ENCODE results near the gene SMIM15. TPM values are rescaled to one million over a fixed set of nuclear protein-coding genes. Genes with fewer than 3 reads are reported as not detected.

The SMIM15 gene
- total and polyA plus RNA-seq, 2 donors (not counting 3 experiments of a cell fraction or from before 2014, with no cell fraction given): 18.4 to 48.8 TPM

DNA sequence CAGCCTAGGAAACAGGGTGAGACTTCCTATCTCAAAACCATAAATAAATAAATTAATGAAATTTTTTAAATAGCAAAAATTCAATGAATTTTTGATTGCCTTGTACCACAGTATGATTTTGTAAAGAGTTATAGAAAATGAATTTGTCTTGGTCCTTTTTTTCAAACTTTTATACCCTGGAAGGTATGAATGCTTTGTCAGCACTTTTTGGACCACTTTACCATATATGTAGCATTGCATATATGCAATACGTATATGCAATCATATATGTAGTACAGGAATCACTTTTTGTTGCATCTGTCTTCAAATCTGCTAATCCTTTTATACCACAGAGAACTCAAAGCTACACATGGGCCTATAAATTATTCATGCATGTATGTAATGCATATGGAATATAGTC is 9.2 kb upstream of the SMIM15 start:
- H3K27ac ChIP-seq (ENCODE audit: insufficient read depth, low read depth, low read length): no peak overlapping the region
- no TSS peak for BruUV-seq (replicated peaks)
- H4K20me1 ChIP-seq (replicated peaks; ENCODE audit: control insufficient read depth, extremely low read depth, insufficient read depth, low read length): no peaks in the 10 kb centered on the region
- H3K79me2 ChIP-seq (ENCODE audit: control insufficient read depth, insufficient read depth, low read length): no peaks in the 10 kb centered on the region
- ChIA-PET CTCF (interaction anchor here (2.0 kb wide), 1 partner anchor 10 kb away, joined by 5 read pairs; no protein-coding TSS in a partner anchor), POLR2A (no interaction called here)
- H3K4me1 ChIP-seq (ENCODE audit: control insufficient read depth, extremely low read depth, insufficient read depth, low read length): no peaks in the 10 kb centered on the region
- no peak overlapping the region for H2AFZ ChIP-seq (ENCODE audit: low read depth, low read length)
- dilution Hi-C loops (cut with MboI; ENCODE audit: extremely low pct_ligation_motif_present, low sequenced_read_pairs): no loop called here
- H3K27me3 ChIP-seq (ENCODE audit: control insufficient read depth in 2 of 2, insufficient read depth in 2 of 2, low read length in 2 of 2): no peaks in the 10 kb centered on the region
- no peak for FAIRE-seq
- TF ChIP-seq, protein P1, sequence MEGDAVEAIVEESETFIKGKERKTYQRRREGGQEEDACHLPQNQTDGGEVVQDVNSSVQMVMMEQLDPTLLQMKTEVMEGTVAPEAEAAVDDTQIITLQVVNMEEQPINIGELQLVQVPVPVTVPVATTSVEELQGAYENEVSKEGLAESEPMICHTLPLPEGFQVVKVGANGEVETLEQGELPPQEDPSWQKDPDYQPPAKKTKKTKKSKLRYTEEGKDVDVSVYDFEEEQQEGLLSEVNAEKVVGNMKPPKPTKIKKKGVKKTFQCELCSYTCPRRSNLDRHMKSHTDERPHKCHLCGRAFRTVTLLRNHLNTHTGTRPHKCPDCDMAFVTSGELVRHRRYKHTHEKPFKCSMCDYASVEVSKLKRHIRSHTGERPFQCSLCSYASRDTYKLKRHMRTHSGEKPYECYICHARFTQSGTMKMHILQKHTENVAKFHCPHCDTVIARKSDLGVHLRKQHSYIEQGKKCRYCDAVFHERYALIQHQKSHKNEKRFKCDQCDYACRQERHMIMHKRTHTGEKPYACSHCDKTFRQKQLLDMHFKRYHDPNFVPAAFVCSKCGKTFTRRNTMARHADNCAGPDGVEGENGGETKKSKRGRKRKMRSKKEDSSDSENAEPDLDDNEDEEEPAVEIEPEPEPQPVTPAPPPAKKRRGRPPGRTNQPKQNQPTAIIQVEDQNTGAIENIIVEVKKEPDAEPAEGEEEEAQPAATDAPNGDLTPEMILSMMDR (IDR thresholded peaks at IDR 0.05; ENCODE audit: extremely low read depth in 1 of 2, insufficient read depth in 1 of 2, low read depth in 1 of 2, low read length in 2 of 2): no peak
- no peak for TF ChIP-seq POLR2AphosphoS5 (IDR thresholded peaks at IDR 0.05; ENCODE audit: insufficient read depth, low read depth, low read length)
- intact Hi-C loops (cut with micrococcal nuclease): no loop called here
- no peaks in the 10 kb centered on the region for H3K9me3 ChIP-seq (replicated peaks; ENCODE audit: control insufficient read depth, insufficient read depth, low read length)
- no peak overlapping the region for H3K4me2 ChIP-seq (ENCODE audit: insufficient read depth, low read length)
- H3K9me1 ChIP-seq (replicated peaks; ENCODE audit: control insufficient read depth, extremely low read depth, insufficient read depth, low read length): no peaks in the 10 kb centered on the region
- no peak for DNase-seq (ENCODE audit: low read depth, low spot score)
- H3K4me3 ChIP-seq (replicated peaks in 1 of 3; ENCODE audit: insufficient read depth in 1 of 3, low read depth in 1 of 3, low read length in 3 of 3): no peak overlapping the region
- no peak overlapping the region for H3K9ac ChIP-seq (replicated peaks; ENCODE audit: extremely low read depth, insufficient read depth, low read length)
- no peaks in the 10 kb centered on the region for H3K36me3 ChIP-seq (ENCODE audit: control insufficient read depth in 2 of 2, extremely low read depth in 1 of 2, insufficient read depth in 2 of 2, low read length in 2 of 2)

GRCh38 chr5:61168951-61169350 is 6.7 kb upstream of the SMIM15 start:
- dilution Hi-C loops (cut with MboI; ENCODE audit: extremely low pct_ligation_motif_present, low sequenced_read_pairs) (no loop called here), intact Hi-C loops (cut with micrococcal nuclease) (loop anchor here (5.0 to 10.0 kb wide), 2 partner anchors 93 to 366 kb away; no protein-coding TSS in a partner anchor)
- Histone ChIP-seq H3K4me3 (replicated peaks in 1 of 3; ENCODE audit: insufficient read depth in 1 of 3, low read depth in 1 of 3, low read length in 3 of 3) (no peak overlapping the region), H3K27me3 (ENCODE audit: control insufficient read depth in 2 of 2, insufficient read depth in 2 of 2, low read length in 2 of 2) (no peaks in the 10 kb centered on the region), H4K20me1 (replicated peaks; ENCODE audit: control insufficient read depth, extremely low read depth, insufficient read depth, low read length) (no peaks in the 10 kb centered on the region), H3K9me3 (replicated peaks; ENCODE audit: control insufficient read depth, insufficient read depth, low read length) (no peaks in the 10 kb centered on the region), H3K9ac (replicated peaks; ENCODE audit: extremely low read depth, insufficient read depth, low read length) (no peak overlapping the region), H3K4me2 (ENCODE audit: insufficient read depth, low read length) (no peak overlapping the region), H3K79me2 (ENCODE audit: control insufficient read depth, insufficient read depth, low read length) (no peaks in the 10 kb centered on the region), H3K27ac (ENCODE audit: insufficient read depth, low read depth, low read length) (no peak overlapping the region), H3K9me1 (replicated peaks; ENCODE audit: control insufficient read depth, extremely low read depth, insufficient read depth, low read length) (no peaks in the 10 kb centered on the region), H3K36me3 (ENCODE audit: control insufficient read depth in 2 of 2, extremely low read depth in 1 of 2, insufficient read depth in 2 of 2, low read length in 2 of 2) (no peaks in the 10 kb centered on the region), H3K4me1 (ENCODE audit: control insufficient read depth, extremely low read depth, insufficient read depth, low read length) (no peaks in the 10 kb centered on the region), H2AFZ (ENCODE audit: low read depth, low read length) (no peak overlapping the region)
- FAIRE-seq: no peak
- BruUV-seq (replicated peaks): no TSS peak
- POLR2A ChIA-PET: interaction anchor here (0.6 kb wide), 1 partner anchor 145 kb away, joined by 4 read pairs; no protein-coding TSS in a partner anchor
- no peak for DNase-seq (ENCODE audit: low read depth, low spot score)
- CTCF ChIA-PET: interaction anchor here (0.7 to 2.6 kb wide), 4 partner anchors 10 to 295 kb away, joined by 3 to 14 read pairs (median 4); no protein-coding TSS in a partner anchor
- TF ChIP-seq MYC (IDR thresholded peaks at IDR 0.05; ENCODE audit: low read depth, low read length) (no peak), JUN (IDR thresholded peaks at IDR 0.05; ENCODE audit: borderline replicate concordance, insufficient read depth, insufficient read length, low read depth) (no peak), EZH2 (IDR thresholded peaks at IDR 0.05; ENCODE audit: borderline replicate concordance, low read depth, low read length, severe bottlenecking) (no peak), POLR2A (IDR thresholded peaks at IDR 0.05; ENCODE audit: low read depth, low read length) (no peak), FOS (IDR thresholded peaks at IDR 0.05; ENCODE audit: borderline replicate concordance, insufficient read depth, low read length) (no peak), MAX (IDR thresholded peaks at IDR 0.05; ENCODE audit: insufficient read depth, insufficient read length) (no peak), GATA2 (IDR thresholded peaks at IDR 0.05; ENCODE audit: insufficient read depth, insufficient read length, low read depth, low read length) (no peak), POLR2AphosphoS5 (IDR thresholded peaks at IDR 0.05; ENCODE audit: insufficient read depth, low read depth, low read length) (no peak)
- TF ChIP-seq, protein P1 (IDR thresholded peaks at IDR 0.05; ENCODE audit: extremely low read depth in 1 of 2, insufficient read depth in 1 of 2, low read depth in 1 of 2, low read length in 2 of 2): no peak
